ENCODE data around the gene ASB16.

DNA sequence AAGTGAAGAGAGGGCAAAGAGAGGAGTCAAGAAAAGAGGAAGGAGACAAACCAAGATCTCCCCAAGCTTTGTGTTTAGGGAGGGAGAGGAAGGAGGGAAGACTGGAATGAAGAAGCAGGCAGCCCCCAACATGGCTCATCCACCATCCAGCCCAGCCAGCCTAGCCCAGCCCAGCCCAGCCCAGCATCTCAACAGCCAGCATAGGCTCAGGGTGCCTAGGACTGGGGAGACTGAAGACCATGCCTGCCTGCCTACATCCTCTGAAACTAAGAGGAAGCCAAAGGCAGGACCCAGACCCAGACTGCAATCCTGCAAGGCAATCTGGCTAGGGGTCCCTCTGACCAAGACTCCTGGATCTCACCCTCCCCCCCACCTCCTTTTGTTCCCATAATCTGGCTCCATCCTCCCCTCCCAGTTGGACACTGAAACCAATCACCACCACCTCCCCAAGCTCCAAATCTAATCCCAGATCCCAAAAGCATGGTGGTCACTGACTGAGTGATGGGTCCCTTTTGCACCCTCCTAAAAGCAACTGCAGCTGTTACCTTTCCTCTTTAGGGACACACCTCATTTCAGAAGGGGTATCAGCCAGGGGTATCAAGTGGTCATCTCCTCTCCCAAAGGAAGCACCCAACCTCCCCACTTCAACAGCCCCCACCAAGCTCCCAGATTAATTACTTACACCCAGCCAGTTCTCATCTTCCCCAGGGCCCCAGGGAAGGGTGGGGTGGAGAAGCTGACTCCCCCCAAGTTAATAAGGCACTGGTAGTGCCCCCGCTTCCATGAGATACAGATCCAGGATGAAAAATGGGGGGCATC is 48.3 kb upstream of the ASB16 start:
- TF ChIP-seq CTCF (IDR thresholded peaks at IDR 0.05; ENCODE audit: poor library complexity, severe bottlenecking) (no peak), SMC3 (conservative IDR thresholded peaks at IDR 0.05; ENCODE audit: poor library complexity) (peak; percentile 4), EP300 (conservative IDR thresholded peaks at IDR 0.05; ENCODE audit: poor library complexity, severe bottlenecking) (no peak), POLR2AphosphoS5 (IDR thresholded peaks at IDR 0.05) (no peak), MXI1 (conservative IDR thresholded peaks at IDR 0.05; ENCODE audit: poor library complexity, severe bottlenecking) (no peak), EZH2 (IDR thresholded peaks at IDR 0.05; ENCODE audit: borderline replicate concordance, insufficient read depth, low read length, poor library complexity, severe bottlenecking) (no peak)
- TF ChIP-seq, protein P1, sequence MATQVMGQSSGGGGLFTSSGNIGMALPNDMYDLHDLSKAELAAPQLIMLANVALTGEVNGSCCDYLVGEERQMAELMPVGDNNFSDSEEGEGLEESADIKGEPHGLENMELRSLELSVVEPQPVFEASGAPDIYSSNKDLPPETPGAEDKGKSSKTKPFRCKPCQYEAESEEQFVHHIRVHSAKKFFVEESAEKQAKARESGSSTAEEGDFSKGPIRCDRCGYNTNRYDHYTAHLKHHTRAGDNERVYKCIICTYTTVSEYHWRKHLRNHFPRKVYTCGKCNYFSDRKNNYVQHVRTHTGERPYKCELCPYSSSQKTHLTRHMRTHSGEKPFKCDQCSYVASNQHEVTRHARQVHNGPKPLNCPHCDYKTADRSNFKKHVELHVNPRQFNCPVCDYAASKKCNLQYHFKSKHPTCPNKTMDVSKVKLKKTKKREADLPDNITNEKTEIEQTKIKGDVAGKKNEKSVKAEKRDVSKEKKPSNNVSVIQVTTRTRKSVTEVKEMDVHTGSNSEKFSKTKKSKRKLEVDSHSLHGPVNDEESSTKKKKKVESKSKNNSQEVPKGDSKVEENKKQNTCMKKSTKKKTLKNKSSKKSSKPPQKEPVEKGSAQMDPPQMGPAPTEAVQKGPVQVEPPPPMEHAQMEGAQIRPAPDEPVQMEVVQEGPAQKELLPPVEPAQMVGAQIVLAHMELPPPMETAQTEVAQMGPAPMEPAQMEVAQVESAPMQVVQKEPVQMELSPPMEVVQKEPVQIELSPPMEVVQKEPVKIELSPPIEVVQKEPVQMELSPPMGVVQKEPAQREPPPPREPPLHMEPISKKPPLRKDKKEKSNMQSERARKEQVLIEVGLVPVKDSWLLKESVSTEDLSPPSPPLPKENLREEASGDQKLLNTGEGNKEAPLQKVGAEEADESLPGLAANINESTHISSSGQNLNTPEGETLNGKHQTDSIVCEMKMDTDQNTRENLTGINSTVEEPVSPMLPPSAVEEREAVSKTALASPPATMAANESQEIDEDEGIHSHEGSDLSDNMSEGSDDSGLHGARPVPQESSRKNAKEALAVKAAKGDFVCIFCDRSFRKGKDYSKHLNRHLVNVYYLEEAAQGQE (IDR thresholded peaks at IDR 0.05; ENCODE audit: borderline replicate concordance) = no peak
